Peyer's patch (tissue), 4 donors: Measurements from ENCODE around the gene ZFPM1. TPM values are rescaled to one million over a fixed set of nuclear protein-coding genes. Genes with fewer than 3 reads are reported as not detected.

Experiments used
- DNase-seq, 3 donors: peaks; one replicate each; pipeline ENCODE4 v3.0.0-alpha.2; 2017 to 2019
- H3K27ac ChIP-seq, 4 donors: fragments of 200-600 bp; sonication (generic); one replicate each; pipeline ENCODE4 v1.5.1; 2016 to 2019
- H3K27me3 ChIP-seq, 2 donors: fragments of 200-600 bp; sonication (generic); one replicate each; pipeline ENCODE4 v1.5.1; 2019
- H3K36me3 ChIP-seq, 3 donors: fragments of 200-600 bp; sonication (generic); one replicate each; pipeline ENCODE4 v1.5.1; 2016 to 2019
- H3K4me1 ChIP-seq, 4 donors: fragments of 200-600 bp; sonication (generic); one replicate each; pipeline ENCODE4 v1.5.1; 2016 to 2019
- H3K4me3 ChIP-seq, 4 donors: fragments of 200-600 bp; sonication (generic); 1 replicate in 3 of 4; 2 replicates in 1 of 4; pipeline ENCODE4 v1.5.1; 2016 to 2019; ENCODE audit warnings: mild to moderate bottlenecking in 1 of 4
- H3K9me3 ChIP-seq, 4 donors: fragments of 200-600 bp; sonication (generic); one replicate each; pipeline ENCODE4 v1.5.1; 2016 to 2019; ENCODE audit warnings: mild to moderate bottlenecking in 1 of 4
- CTCF ChIP-seq, 6 experiments: fragments of 450-650 bp in 4 of 6; fragments of 200-600 bp in 2 of 6; sonication (generic) in 1 of 6; IDR thresholded peaks; one replicate each; pipeline ENCODE4 v1.5.1; 2017 to 2019; ENCODE audit warnings: antibody characterized with exemption in 6 of 6, mild to moderate bottlenecking in 3 of 6, moderate library complexity in 1 of 6
- POLR2A ChIP-seq, 2 donors: fragments of 450-650 bp; IDR thresholded peaks; one replicate each; pipeline ENCODE4 v1.5.1; 2017; ENCODE audit warnings: antibody characterized with exemption in 2 of 2, mild to moderate bottlenecking in 2 of 2, moderate library complexity in 2 of 2
- total RNA-seq, 4 donors: library from RNA; depleted of rRNA; stranded (reverse); fragments of >200 nt; gene quantifications; one replicate each; pipeline ENCODE4 v1.1.0, GENCODE V29; 2016

The ZFPM1 gene
- total RNA-seq, 4 donors from 2014 or later = 3.0 to 7.9 (median 4.9) TPM

- Histone ChIP-seq H3K4me1 (peaks cover 0 to 19% (median 9%) of the 10 kb centered on the region in 4 donors), H3K27ac (peak overlapping the region in 1 of 4 donors; percentile 5), H3K9me3 (no peaks in the 10 kb centered on the region), H3K36me3 (no peaks in the 10 kb centered on the region), H3K27me3 (no peaks in the 10 kb centered on the region), H3K4me3 (no peak overlapping the region)
- TF ChIP-seq CTCF (IDR thresholded peaks at IDR 0.05) (no peak), POLR2A (IDR thresholded peaks at IDR 0.05) (no peak)
- no peak for DNase-seq
Measured at GRCh38 chr16:88472069-88472468, 19.0 kb downstream of the ZFPM1 start.

GRCh38 chr16:88472637-88473205, 19.6 kb downstream of the ZFPM1 start:
- Histone ChIP-seq H3K27me3 (no peaks in the 10 kb centered on the region), H3K4me3 (no peak overlapping the region), H3K27ac (no peak overlapping the region), H3K9me3 (no peaks in the 10 kb centered on the region), H3K36me3 (no peaks in the 10 kb centered on the region), H3K4me1 (peaks cover 0 to 18% (median 9%) of the 10 kb centered on the region in 4 donors)
- no peak for TF ChIP-seq CTCF (IDR thresholded peaks at IDR 0.05)
- TF ChIP-seq POLR2A (IDR thresholded peaks at IDR 0.05) = no peak
- no peak for DNase-seq

- Histone ChIP-seq H3K36me3 (no peaks in the 10 kb centered on the region), H3K4me3 (no peak overlapping the region), H3K27ac (no peak overlapping the region), H3K9me3 (no peaks in the 10 kb centered on the region), H3K27me3 (no peaks in the 10 kb centered on the region), H3K4me1 (peaks cover 0 to 21% (median 8%) of the 10 kb centered on the region in 4 donors)
- DNase-seq = no peak
- TF ChIP-seq POLR2A (IDR thresholded peaks at IDR 0.05) (no peak), CTCF (IDR thresholded peaks at IDR 0.05) (no peak)
Measured at GRCh38 chr16:88473666-88474534, 20.8 kb downstream of the ZFPM1 start.

- peaks cover 0 to 23% (median 3%) of the 10 kb centered on the region in 4 donors for H3K4me1 ChIP-seq
- H3K27ac ChIP-seq = no peak overlapping the region
- TF ChIP-seq CTCF (IDR thresholded peaks at IDR 0.05) = no peak
- TF ChIP-seq POLR2A (IDR thresholded peaks at IDR 0.05) = no peak
- H3K9me3 ChIP-seq = no peaks in the 10 kb centered on the region
- DNase-seq = no peak
- no peak overlapping the region for H3K4me3 ChIP-seq
- no peaks in the 10 kb centered on the region for H3K27me3 ChIP-seq
- H3K36me3 ChIP-seq = no peaks in the 10 kb centered on the region
Measured at GRCh38 chr16:88475037-88475436, 22.0 kb downstream of the ZFPM1 start.

GRCh38 chr16:88476203-88476602, 23.1 kb downstream of the ZFPM1 start:
- no peak for DNase-seq
- Histone ChIP-seq H3K4me1 (peaks cover 0 to 29% (median 2%) of the 10 kb centered on the region in 4 donors), H3K4me3 (no peak overlapping the region), H3K27ac (no peak overlapping the region), H3K9me3 (no peaks in the 10 kb centered on the region), H3K27me3 (no peaks in the 10 kb centered on the region), H3K36me3 (no peaks in the 10 kb centered on the region)
- TF ChIP-seq POLR2A (IDR thresholded peaks at IDR 0.05) (no peak), CTCF (IDR thresholded peaks at IDR 0.05) (no peak)
